Heart left ventricle (tissue), 13 donors: Measurements from ENCODE around the gene DSE.

Source experiments
- CTCF ChIP-seq, 12 donors: fragments of 200-600 bp; sonication (generic) in 4 of 12; IDR thresholded peaks; one replicate each; pipeline versions ENCODE4 v1.5.0 to v1.8.0; 2018 to 2022; ENCODE audit warnings: antibody characterized with exemption in 12 of 12, mild to moderate bottlenecking in 5 of 12
- POLR2A ChIP-seq, 2 donors: fragments of 450-650 bp; IDR thresholded peaks; one replicate each; pipeline ENCODE4 v1.6.1; 2017; ENCODE audit warnings: antibody characterized with exemption in 2 of 2, mild to moderate bottlenecking in 2 of 2, moderate library complexity in 2 of 2
- donor health status: ischemic (EF 13 %, LVEDD 7.1; RV severe dilation, severe dysfunction).
- donor health status: DM: no; HTN: yes; CAD: no.
- donor health status: DM: no; HTN: no; CAD: no.
- donor health status: ischemic (EF 25% LVEDD 6.9; RV normal size, moderate dysfunction).
- donor health status: ischemic (EF 25% LVEDD 5.7; RV mildly dilated, moderate dysfunction).
- donor health status: ischemic (EF 35%, LVEDD 5.7; RV mildly dilated, moderate dysfunction).
- donor health status: nonischemic (EF 11% LVEDD 7.7; RV severe dilation, severe dysfunction).
- donor health status: DM: yes; HTN: yes; CAD: no.
- donor health status: PGD.
- donor health status: ischemic (EF 29% LVEDD 5.4; RV normal size, mild dysfunction).
- donor health status: nonischemic (EF 23%, LVEDD 6.1; RV moderate dilation, normal function).

DNA sequence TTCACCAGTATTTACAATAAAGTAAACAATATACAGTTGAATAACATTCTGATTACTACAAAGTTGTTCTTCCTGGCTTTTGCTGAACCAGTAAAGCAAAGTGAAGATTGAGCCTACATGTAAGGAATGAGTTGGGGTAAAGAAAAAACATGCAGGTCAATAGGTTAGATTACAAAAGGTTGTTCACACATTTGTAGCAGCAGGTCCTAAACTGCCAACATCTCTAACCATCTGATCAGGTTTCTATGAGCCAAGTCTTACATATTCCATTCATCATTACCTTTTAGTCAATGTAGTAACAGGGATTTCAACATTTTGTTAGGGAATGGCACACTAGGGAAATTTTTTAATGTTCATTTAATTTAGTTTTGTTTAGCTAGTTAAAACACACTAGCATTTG is 81.2 kb downstream of the DSE start:
- no peak for TF ChIP-seq CTCF (IDR thresholded peaks at IDR 0.05)
- no peak for TF ChIP-seq POLR2A (IDR thresholded peaks at IDR 0.05)
